Transverse colon (tissue), 3 donors: ENCODE results near the gene ZNF141.

Experiments
- CTCF ChIP-seq, 5 experiments: fragments of 200-600 bp in 3 of 5; fragments of 450-650 bp in 2 of 5; sonication (generic) in 3 of 5; IDR thresholded peaks; 1 replicate in 2 of 5; 2 replicates in 3 of 5; pipeline ENCODE4 v1.5.1; 2016 to 2017; ENCODE audit warnings: antibody characterized with exemption in 5 of 5, inconsistent platforms in 3 of 5, mild to moderate bottlenecking in 2 of 5, moderate library complexity in 1 of 5
- EP300 ChIP-seq: sonication (generic); formaldehyde crosslinking; IDR thresholded peaks from one replicate; pipeline ENCODE4 v1.6.1; 2017; ENCODE audit warnings: antibody characterized with exemption, low read depth

DNA sequence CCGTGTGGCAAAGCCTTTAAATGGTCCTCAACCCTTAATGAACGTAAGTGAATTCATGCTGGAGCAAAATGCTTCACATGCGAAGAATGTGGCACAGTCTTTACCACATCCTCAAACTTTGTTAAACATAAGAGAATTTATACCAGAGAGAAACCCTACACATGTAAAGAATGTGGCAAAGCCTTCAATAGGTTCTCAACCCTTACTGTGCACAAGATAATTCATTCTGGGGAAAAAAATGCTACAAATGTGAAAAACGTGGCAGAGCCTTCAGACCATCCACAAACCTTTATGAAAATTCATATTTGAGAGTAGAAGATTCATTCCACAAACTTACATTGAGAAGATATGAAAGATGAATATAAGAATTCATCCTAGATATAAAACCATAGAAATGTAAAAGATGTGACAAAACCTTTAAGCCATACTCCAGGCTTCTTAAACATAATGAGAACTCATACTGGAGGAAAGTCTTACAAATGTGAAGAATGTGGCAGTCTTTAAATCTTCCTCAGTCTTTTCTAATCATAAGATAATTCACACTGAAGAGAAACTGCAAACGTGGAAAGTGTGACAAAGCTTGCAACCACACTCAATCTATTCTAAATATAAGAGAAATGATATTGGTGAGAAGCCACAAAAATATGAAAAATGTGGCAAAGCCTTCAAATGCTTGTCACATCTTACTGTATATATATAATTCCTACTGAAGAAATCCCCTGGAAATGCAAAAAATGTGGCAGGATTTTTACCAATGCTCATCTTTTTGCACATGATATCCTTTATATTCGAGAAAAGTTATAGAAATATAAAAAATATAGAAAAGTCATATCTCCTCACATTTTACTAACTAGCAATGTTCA, 36.9 kb downstream of the ZNF141 start:
- TF ChIP-seq EP300 (no peak), CTCF (IDR thresholded peaks at IDR 0.05) (no peak)
